ENCODE measurements around the gene BEST4. TPM values are rescaled to one million over a fixed set of nuclear protein-coding genes. Genes with fewer than 3 reads are reported as not detected.

Gene BEST4
- total and polyA plus RNA-seq, 7 donors: 0.08 TPM; not detected in 6

- ATAC-seq (no peak), DNase-seq (peak; percentile 68 to 72)
- intact Hi-C loops (cut with DNase I): no loop called here
- Histone ChIP-seq H3K36me3 (ENCODE audit: insufficient read depth in 1 of 2, low read depth in 1 of 2) (peaks cover 0 to 21% of the 10 kb centered on the region in 2 donors), H3K27ac (peak overlapping the region; percentile 94), H3K27me3 (ENCODE audit: insufficient read depth in 3 of 3, low read length in 2 of 3) (no peaks in the 10 kb centered on the region), H3K4me1 (peaks cover 32% of the 10 kb centered on the region), H3K9me3 (no peaks in the 10 kb centered on the region), H3K4me3 (peak overlapping the region; percentile 51)
- TF ChIP-seq CTCF (IDR thresholded peaks at IDR 0.05): no peak
- 37 to 50% (median 46%) methylated on average over 6 of the region's 6 CpGs for WGBS, 3 donors
Observed at GRCh38 chr1:44808938-44809917, 21.3 kb upstream of the BEST4 start.

- Histone ChIP-seq H3K4me3 (peak within 1 kb of the TSS; percentile 51), H3K27ac (peak within 1 kb of the TSS; percentile 94), H3K36me3 (ENCODE audit: insufficient read depth in 1 of 2, low read depth in 1 of 2) (peaks cover 0 to 31% of the 10 kb centered on the region in 2 donors), H3K4me1 (peaks cover 32% of the 10 kb centered on the region), H3K9me3 (no peaks in the 10 kb centered on the region), H3K27me3 (ENCODE audit: insufficient read depth in 3 of 3, low read length in 2 of 3) (no peaks in the 10 kb centered on the region)
- TF ChIP-seq CTCF (IDR thresholded peaks at IDR 0.05): no peak
- 41 to 45% (median 43%) methylated on average over 15 to 23 of the region's 23 CpGs for WGBS, 3 donors
- DNase-seq (peak; percentile 85 to 91), ATAC-seq (peak; percentile 14 to 49 (median 20))
- intact Hi-C loops (cut with DNase I): no loop called here
Observed at GRCh38 chr1:44808063-44808937, 20.3 kb upstream of the BEST4 start, which contains the start of gene BTBD19. BTBD19 (plus strand) TSS chr1:44808523; CDS start chr1:44808821, 298 bp downstream.

GRCh38 chr1:44807364-44808062 is 19.5 kb upstream of the BEST4 start:
- TF ChIP-seq CTCF (IDR thresholded peaks at IDR 0.05): no peak
- intact Hi-C loops (cut with DNase I): no loop called here
- DNase-seq: peak; percentile 96 to 97
- peak; percentile 72 to 86 (median 82) for ATAC-seq
- WGBS, 3 donors: 10 to 16% (median 12%) methylated on average over 16 of the region's 16 CpGs
- H3K4me3 ChIP-seq: peak overlapping the region; percentile 51
- H3K9me3 ChIP-seq: no peaks in the 10 kb centered on the region
- H3K27ac ChIP-seq: peak overlapping the region; percentile 94
- H3K27me3 ChIP-seq (ENCODE audit: insufficient read depth in 3 of 3, low read length in 2 of 3): no peaks in the 10 kb centered on the region
- peaks cover 0 to 38% of the 10 kb centered on the region in 2 donors for H3K36me3 ChIP-seq (ENCODE audit: insufficient read depth in 1 of 2, low read depth in 1 of 2)
- H3K4me1 ChIP-seq: peaks cover 32% of the 10 kb centered on the region

GRCh38 chr1:44806704-44807363 is 18.9 kb upstream of the BEST4 start, which contains the start of gene DYNLT4:
DYNLT4 (minus strand) TSS chr1:44807351; CDS start chr1:44806668, 683 bp downstream.
- peak within 1 kb of the TSS; percentile 94 for H3K27ac ChIP-seq
- whole genome bisulfite sequencing, 3 donors: 25 to 40% (median 25%) methylated on average over 7 of the region's 7 CpGs
- H3K27me3 ChIP-seq (ENCODE audit: insufficient read depth in 3 of 3, low read length in 2 of 3): no peaks in the 10 kb centered on the region
- peak within 1 kb of the TSS; percentile 51 for H3K4me3 ChIP-seq
- H3K4me1 ChIP-seq: peaks cover 35% of the 10 kb centered on the region
- ATAC-seq (peak in 1 of 4 donors; percentile 1), DNase-seq (peak in 1 of 2 donors; percentile 49)
- intact Hi-C loops (cut with DNase I): no loop called here
- TF ChIP-seq CTCF (IDR thresholded peaks at IDR 0.05): no peak
- H3K9me3 ChIP-seq: no peaks in the 10 kb centered on the region
- H3K36me3 ChIP-seq (ENCODE audit: insufficient read depth in 1 of 2, low read depth in 1 of 2): peaks cover 0 to 39% of the 10 kb centered on the region in 2 donors

Data from psoas muscle (tissue), 8 donors.